HUES64 (cell line): ENCODE data around the gene PSME3IP1. TPM values are rescaled to one million over a fixed set of nuclear protein-coding genes. Genes with fewer than 3 reads are reported as not detected.

Experiments used
- H3K27ac ChIP-seq: 2 replicates; pipeline ENCODE4 v1.7.0; 2013; ENCODE audit warnings: low read depth, low read length, inconsistent platforms
- H3K27me3 ChIP-seq: 2 replicates; pipeline ENCODE4 v1.6.1; 2013; ENCODE audit warnings: mild to moderate bottlenecking, low read length; ENCODE audit not compliant: insufficient read depth
- H3K36me3 ChIP-seq: 2 replicates; pipeline ENCODE4 v1.6.1; 2013; ENCODE audit warnings: mild to moderate bottlenecking, low read length; ENCODE audit not compliant: insufficient read depth
- H3K4me1 ChIP-seq: 2 replicates; pipeline ENCODE4 v1.6.1; 2013; ENCODE audit warnings: mild to moderate bottlenecking, low read length, moderate library complexity; ENCODE audit not compliant: insufficient read depth
- H3K4me3 ChIP-seq: 2 replicates; pipeline ENCODE4 v1.5.1; 2013; ENCODE audit warnings: mild to moderate bottlenecking, low read length, moderate library complexity
- H3K9ac ChIP-seq: 2 replicates; pipeline ENCODE4 v1.6.1; 2013; ENCODE audit warnings: mild to moderate bottlenecking, low read depth, low read length
- H3K9me3 ChIP-seq: 2 replicates; pipeline ENCODE4 v1.6.1; 2013; ENCODE audit warnings: low read depth, low read length; ENCODE audit not compliant: insufficient read depth
- WGBS: fragments of 150-250, 120-280 bp; methylation state at CpG from one replicate; pipeline ENCODE4 v1.1.7; 2013; ENCODE audit warnings: missing lambda C conversion rate; 5-methylcytosine and 5-hydroxymethylcytosine counted together
- polyA plus RNA-seq, 2 experiments: library from polyadenylated mRNA; stranded (reverse); fragments of 50-300 nt; gene quantifications; one replicate each; pipeline ENCODE4 v1.2.3, GENCODE V29; 2013

The PSME3IP1 gene, protein sequence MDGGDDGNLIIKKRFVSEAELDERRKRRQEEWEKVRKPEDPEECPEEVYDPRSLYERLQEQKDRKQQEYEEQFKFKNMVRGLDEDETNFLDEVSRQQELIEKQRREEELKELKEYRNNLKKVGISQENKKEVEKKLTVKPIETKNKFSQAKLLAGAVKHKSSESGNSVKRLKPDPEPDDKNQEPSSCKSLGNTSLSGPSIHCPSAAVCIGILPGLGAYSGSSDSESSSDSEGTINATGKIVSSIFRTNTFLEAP
- 68.3 TPM for polyA plus RNA-seq (2013, experiment 1 of 2)
- polyA plus RNA-seq (2013, experiment 2 of 2), result 76.4 TPM

GRCh38 chr16:57185945-57186871 is at the start of gene PSME3IP1, which contains the start of gene RSPRY1:
TSS of gene PSME3IP1 (minus strand) at chr16:57186039. CDS start at chr16:57173854, 12,185 bp downstream.
TSS of gene RSPRY1 (plus strand) at chr16:57186329. CDS start at chr16:57204659, 18,330 bp downstream.
- H3K9me3 ChIP-seq, result no peaks in the 10 kb centered on the region
- peak within 1 kb of the TSS; percentile 91 for H3K9ac ChIP-seq
- under 1% methylated on average over 64 of the region's 64 CpGs for WGBS

DNA sequence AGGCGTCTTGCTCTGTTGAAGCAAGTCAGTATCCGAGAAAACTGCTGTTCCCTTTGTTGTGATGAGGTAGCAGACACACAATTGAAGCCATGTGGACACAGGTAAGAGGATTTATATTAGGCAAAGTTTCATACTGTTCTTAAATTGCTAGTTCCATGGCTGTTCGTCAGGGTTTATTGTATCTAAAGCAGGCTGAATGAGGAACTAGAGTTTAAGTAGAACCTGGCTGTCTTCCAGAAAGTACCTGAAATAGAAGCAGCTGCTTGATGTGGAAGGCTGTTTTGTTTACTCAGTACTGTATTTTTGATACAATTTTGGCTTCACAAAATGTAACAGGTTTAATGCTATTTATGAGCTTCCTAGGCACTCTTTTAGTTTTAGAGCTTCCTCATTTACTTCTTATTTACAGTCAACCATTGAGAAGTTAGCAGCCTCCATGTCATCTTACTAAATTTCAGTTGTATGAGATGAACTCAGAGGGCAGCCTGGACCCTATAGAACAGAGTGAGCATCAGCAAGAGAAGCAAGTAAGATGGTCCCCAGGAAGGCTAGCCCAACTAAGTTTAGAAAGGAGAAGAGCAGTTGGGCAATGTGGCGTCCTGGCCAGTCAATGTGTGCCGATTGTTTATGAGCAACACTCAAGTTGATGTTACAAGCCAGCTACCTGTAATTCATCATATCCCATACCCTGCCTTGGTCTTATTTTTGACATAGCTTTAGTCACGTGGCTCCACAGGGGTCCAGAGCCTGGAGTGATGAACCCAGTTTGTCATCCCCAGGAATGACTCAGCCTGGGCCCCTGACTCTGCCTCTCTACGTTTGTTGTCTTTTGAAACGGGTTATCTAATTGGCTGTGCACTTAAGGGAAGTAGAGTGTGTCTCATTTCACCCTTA is 49.5 kb upstream of the PSME3IP1 start:
- Histone ChIP-seq H3K9me3 (no peaks in the 10 kb centered on the region), H3K4me3 (no peak overlapping the region), H3K4me1 (no peaks in the 10 kb centered on the region; the same call in 1 of the 2 replicates), H3K9ac (no peak overlapping the region), H3K27ac (no peak overlapping the region), H3K36me3 (peaks cover 94% of the 10 kb centered on the region), H3K27me3 (no peaks in the 10 kb centered on the region)
- 87% methylated on average over 7 of the region's 8 CpGs for WGBS

More at GRCh38 chr16:57185945-57186871, at the start of gene PSME3IP1, which contains the start of gene RSPRY1:
- Histone ChIP-seq H3K36me3 (no peaks in the 10 kb centered on the region), H3K27ac (peak within 1 kb of the TSS; percentile 86), H3K4me3 (peak within 1 kb of the TSS; percentile 91), H3K27me3 (no peaks in the 10 kb centered on the region), H3K4me1 (peaks cover 22% of the 10 kb centered on the region; the same call in 1 of the 2 replicates)

DNA sequence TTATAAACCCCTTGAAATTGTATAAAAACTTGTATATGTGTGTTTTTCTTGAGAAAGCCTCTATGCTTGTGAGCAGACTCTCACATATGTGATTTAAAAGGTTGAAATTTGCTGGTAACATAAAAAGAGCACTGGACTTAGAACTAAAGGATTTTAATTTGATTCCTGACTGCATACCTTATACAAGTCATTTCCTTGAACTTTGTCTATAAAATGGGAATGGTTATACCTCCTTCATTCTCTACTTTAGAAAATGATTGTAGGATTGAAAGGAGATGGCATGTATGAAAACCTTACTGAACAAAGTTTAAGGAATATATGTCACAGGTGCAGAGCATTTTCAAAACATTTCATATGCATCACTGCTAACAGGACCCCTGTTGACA is 48.9 kb upstream of the PSME3IP1 start:
- no peaks in the 10 kb centered on the region; the same call in 1 of the 2 replicates for H3K4me1 ChIP-seq
- H3K27ac ChIP-seq, result no peak overlapping the region
- H3K9me3 ChIP-seq, result no peaks in the 10 kb centered on the region
- H3K4me3 ChIP-seq, result no peak overlapping the region
- H3K27me3 ChIP-seq, result no peaks in the 10 kb centered on the region
- H3K9ac ChIP-seq, result no peak overlapping the region
- H3K36me3 ChIP-seq, result peaks cover 95% of the 10 kb centered on the region

DNA sequence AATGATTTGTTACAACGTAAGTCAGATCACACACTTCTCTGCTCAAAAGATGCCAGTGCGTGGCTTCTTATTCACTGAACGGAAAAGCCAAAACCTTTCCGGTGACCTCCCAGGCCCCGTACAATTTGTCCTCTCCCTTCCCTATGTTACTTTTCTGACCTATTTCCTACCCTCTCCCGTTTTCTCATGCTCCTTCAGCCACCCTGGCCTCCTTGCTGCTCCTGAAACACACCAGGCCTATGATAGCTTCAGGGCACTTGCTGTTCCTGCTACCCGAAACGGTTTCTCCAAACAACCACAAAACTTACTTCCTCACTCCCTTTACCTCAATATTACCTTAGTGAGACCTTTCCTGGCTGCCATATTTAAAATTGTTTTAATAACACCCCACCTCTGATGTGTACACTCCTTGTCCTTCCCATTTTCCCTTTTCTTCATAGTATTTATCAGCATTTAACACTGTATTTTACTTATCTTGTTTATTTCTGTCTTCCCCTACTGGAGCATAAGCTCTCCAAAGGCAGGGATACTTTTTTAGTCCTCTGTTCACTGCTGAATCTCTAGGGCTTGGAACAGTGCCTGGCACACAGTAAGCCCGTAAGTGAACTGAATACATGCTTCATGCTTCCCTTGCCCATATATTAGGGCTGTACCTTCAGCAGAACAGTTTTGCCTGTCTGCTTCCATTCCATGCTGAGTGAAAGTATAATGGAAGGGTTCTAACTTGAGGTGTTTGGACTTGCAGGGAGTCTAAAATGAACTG is 48.3 kb upstream of the PSME3IP1 start:
- no peaks in the 10 kb centered on the region for H3K27me3 ChIP-seq
- peaks cover 92% of the 10 kb centered on the region for H3K36me3 ChIP-seq
- no peaks in the 10 kb centered on the region; the same call in 1 of the 2 replicates for H3K4me1 ChIP-seq
- no peak overlapping the region for H3K4me3 ChIP-seq
- H3K9ac ChIP-seq, result no peak overlapping the region
- no peaks in the 10 kb centered on the region for H3K9me3 ChIP-seq
- WGBS, result 94% methylated on average over 9 of the region's 9 CpGs
- H3K27ac ChIP-seq, result no peak overlapping the region

DNA sequence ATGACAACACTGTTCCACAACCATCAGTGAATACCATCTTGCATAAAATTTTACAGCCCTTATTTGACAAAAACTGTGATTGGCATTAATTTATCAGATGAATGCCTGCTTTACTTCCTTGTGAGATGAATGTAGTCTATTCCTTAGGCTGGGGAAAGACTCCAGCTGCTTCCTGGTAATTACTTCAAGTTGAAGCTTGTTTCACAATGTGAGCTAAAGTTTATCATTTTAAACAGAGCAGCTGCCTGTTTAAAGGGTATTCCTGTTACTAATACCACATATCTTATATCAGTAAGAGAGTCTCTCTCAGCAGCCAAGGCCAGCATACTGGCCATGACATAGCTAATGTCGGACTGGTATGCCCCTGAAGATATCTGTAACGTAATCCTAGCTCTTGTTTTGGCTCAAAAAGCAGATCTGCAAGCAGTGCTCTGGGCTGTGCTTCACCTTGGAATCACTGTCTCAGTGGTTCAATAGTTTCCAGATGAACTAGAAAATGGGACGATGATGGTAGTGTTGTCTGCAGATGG is 46.0 kb upstream of the PSME3IP1 start:
- no peaks in the 10 kb centered on the region for H3K27me3 ChIP-seq
- no peak overlapping the region for H3K9ac ChIP-seq
- no peak overlapping the region for H3K27ac ChIP-seq
- WGBS, result 92% methylated on average over 3 of the region's 3 CpGs
- H3K4me3 ChIP-seq, result no peak overlapping the region
- no peaks in the 10 kb centered on the region for H3K9me3 ChIP-seq
- H3K36me3 ChIP-seq, result peaks cover 97% of the 10 kb centered on the region
- no peaks in the 10 kb centered on the region; the same call in 1 of the 2 replicates for H3K4me1 ChIP-seq

GRCh38 chr16:57229079-57229478 is 43.2 kb upstream of the PSME3IP1 start:
- no peak overlapping the region for H3K9ac ChIP-seq
- H3K27ac ChIP-seq, result no peak overlapping the region
- no peak overlapping the region for H3K4me3 ChIP-seq
- H3K4me1 ChIP-seq, result no peaks in the 10 kb centered on the region
- no peaks in the 10 kb centered on the region for H3K27me3 ChIP-seq
- H3K9me3 ChIP-seq, result no peaks in the 10 kb centered on the region
- WGBS, result 90% methylated on average over 1 of the region's 1 CpG
- peaks cover 90% of the 10 kb centered on the region for H3K36me3 ChIP-seq

- Histone ChIP-seq H3K27ac (no peak overlapping the region), H3K9ac (no peak overlapping the region), H3K36me3 (peaks cover 88% of the 10 kb centered on the region), H3K9me3 (no peaks in the 10 kb centered on the region), H3K4me1 (no peaks in the 10 kb centered on the region), H3K4me3 (no peak overlapping the region), H3K27me3 (no peaks in the 10 kb centered on the region)
- 98% methylated on average over 4 of the region's 4 CpGs for WGBS
These were observed 41.1 kb upstream of the PSME3IP1 start for GRCh38 chr16:57226701-57227621.

DNA sequence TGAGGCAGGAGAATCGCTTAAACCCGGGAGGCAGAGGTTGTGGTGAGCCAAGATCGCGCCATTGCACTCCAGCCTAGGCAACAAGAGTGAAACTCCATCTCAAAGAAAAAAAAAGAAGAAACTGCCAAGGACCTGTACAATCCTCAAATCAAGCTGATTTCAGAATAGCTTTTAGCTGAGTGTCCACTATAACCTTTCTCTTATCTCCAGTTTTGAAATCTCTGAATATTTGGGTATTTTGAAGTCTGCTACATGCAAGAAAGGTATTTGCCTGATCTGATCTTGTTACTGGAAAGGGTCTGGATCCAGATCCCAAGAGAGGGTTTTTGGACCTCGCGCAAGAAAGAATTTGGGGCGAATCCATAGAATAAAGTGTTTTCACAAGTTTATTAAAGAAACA is 40.1 kb upstream of the PSME3IP1 start:
- WGBS, result 92% methylated on average over 7 of the region's 7 CpGs
- Histone ChIP-seq H3K4me1 (no peaks in the 10 kb centered on the region), H3K27ac (no peak overlapping the region), H3K9me3 (no peaks in the 10 kb centered on the region), H3K4me3 (no peak overlapping the region), H3K36me3 (peaks cover 88% of the 10 kb centered on the region), H3K9ac (no peak overlapping the region), H3K27me3 (no peaks in the 10 kb centered on the region)

DNA sequence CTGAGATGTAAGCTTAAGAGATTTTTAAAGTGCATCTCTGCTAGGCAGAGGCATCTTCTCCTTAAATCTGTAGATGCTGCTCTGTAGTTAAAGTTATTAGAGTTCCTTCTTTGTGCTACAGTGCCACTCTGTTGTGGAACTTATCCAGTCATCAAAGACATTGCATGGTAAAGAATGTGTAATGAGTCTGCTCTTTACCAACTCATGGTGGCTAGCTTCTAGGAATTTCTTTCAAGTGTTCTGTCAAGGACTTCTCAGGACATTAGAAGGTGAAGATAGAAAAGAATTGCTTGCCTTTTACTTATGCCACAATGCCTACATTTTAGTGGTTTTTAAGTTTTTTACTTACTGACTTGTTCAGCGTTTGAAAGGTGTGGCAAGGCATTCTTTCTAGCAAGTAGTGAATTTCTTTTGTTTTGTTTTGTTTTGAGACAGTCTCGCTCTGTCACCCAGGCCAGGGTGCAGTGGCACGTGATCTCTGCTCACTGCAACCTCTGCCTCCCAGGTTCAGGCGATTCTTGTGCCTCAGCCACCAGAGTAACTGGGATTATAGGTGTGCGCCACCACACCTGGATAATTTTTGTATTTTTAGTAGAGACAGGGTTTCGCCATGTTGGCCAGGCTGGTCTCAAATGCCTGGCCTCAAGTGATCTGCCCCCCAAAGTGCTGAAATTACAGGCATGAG is 39.0 kb upstream of the PSME3IP1 start:
- 94% methylated on average over 6 of the region's 6 CpGs for WGBS
- Histone ChIP-seq H3K4me1 (no peaks in the 10 kb centered on the region), H3K4me3 (no peak overlapping the region), H3K36me3 (peaks cover 82% of the 10 kb centered on the region), H3K27ac (no peak overlapping the region), H3K27me3 (no peaks in the 10 kb centered on the region), H3K9ac (no peak overlapping the region), H3K9me3 (no peaks in the 10 kb centered on the region)
